Measurements from ENCODE around the gene SLX4IP.
A peak's percentile ranks its signal among the peaks of the same experiment; 100 is the strongest.

Gene SLX4IP

DNA sequence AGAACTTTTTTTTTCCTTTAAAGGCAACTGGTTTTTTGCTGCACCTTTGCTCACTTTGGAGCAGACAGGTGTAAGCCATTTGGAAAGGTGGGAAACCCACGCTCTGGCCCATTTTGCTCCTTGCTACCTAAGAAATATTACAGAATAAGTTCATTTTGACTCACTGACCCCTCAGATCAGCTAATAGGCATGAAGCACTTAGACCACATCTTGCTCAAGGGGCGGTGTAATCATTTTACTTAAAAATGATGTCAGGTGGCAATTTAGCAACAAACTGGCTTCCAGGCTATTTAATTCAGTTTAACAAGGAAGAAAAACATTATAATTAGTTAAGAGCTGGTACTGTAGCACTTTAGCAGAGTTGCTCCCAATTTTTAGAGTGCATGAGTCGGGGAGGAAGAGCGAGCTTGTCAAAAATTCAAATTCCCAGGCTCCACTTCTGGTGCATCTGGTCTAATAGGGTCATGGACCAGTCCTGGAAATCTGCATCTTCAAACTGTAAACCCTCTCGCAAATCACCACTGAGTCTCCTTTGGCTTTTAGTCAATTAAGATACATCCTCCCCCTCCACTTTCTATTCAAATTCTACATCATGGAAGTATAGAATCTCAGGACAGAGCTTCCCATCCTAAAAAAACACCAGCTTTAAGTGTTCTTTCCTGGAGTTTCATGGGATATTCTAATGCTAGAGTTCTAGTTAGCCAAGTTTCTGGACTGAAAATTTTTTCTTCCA lies 200.5 kb downstream of the SLX4IP start:
- H3K9ac ChIP-seq, result no peak overlapping the region
- H3K27me3 ChIP-seq (ENCODE audit: control insufficient read depth, insufficient read depth, low read length), result no peaks in the 10 kb centered on the region
- TF ChIP-seq, protein P1, sequence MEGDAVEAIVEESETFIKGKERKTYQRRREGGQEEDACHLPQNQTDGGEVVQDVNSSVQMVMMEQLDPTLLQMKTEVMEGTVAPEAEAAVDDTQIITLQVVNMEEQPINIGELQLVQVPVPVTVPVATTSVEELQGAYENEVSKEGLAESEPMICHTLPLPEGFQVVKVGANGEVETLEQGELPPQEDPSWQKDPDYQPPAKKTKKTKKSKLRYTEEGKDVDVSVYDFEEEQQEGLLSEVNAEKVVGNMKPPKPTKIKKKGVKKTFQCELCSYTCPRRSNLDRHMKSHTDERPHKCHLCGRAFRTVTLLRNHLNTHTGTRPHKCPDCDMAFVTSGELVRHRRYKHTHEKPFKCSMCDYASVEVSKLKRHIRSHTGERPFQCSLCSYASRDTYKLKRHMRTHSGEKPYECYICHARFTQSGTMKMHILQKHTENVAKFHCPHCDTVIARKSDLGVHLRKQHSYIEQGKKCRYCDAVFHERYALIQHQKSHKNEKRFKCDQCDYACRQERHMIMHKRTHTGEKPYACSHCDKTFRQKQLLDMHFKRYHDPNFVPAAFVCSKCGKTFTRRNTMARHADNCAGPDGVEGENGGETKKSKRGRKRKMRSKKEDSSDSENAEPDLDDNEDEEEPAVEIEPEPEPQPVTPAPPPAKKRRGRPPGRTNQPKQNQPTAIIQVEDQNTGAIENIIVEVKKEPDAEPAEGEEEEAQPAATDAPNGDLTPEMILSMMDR (IDR thresholded peaks at IDR 0.05), result no peak
- H3K4me2 ChIP-seq (ENCODE audit: low read length), result no peak overlapping the region
- peaks cover 24% of the 10 kb centered on the region for H3K4me1 ChIP-seq
- peak overlapping the region; percentile 59 for H3K27ac ChIP-seq
- no peaks in the 10 kb centered on the region for H3K79me2 ChIP-seq
- no peaks in the 10 kb centered on the region for H3K36me3 ChIP-seq (ENCODE audit: control insufficient read depth, insufficient read depth, low read length)
- no peak overlapping the region for H3K4me3 ChIP-seq (ENCODE audit: low read depth, low read length)
- H2AFZ ChIP-seq, result no peak overlapping the region
- H3K9me3 ChIP-seq (ENCODE audit: control insufficient read depth, low read length), result no peaks in the 10 kb centered on the region

DNA sequence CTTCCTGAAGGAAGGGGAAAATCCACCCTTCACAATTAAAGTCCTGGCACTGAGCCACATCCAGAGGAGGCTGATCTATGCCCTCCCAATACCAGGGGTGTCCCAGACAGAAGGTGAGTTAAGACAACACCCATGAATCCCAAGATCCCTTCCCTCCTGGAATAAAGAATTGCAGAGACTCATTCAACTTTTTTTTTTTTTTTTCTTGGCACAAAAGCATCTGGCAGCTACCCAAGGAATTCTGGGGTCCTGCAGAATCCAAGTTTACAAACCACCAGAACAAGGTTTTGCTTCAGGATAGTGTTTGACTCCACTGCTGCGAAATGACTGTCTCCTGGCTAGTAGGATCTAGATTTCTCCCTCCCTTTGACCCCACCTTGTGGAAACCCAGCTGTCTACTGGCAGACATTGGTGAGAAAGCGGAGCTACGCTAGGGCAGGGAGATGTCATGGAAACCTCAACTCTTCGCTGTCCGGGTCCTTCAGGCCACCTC lies 201.3 kb downstream of the SLX4IP start:
- peak overlapping the region; percentile 59 for H3K27ac ChIP-seq
- TF ChIP-seq, protein P1 (IDR thresholded peaks at IDR 0.05), result no peak

DNA sequence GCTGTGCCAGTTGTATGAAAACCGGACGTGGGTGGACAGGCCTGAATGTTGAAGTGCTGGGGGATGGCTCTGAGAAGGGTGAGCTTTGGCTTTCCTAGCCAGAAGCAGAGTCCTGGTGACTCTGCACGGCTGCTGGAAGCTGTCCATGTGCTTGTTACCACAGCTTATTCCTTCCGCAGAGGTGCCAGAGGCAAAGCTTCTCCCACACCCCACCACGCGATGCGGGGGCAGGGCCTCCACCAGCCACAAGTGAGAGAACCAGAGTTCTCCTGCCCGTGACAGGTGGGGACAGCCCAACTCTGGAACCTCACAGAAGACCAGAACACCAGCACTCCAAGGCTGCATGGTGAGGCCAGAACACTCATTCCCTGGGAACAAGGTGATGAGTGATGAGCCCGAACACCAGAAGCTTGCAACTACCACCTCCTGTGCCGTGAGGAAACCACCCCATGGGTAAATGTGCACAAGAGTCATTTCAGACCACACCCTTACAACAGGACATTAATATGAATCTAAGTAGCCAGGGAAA lies 202.0 kb downstream of the SLX4IP start:
- TF ChIP-seq, protein P1 (IDR thresholded peaks at IDR 0.05), result no peak
- Histone ChIP-seq H3K4me3 (ENCODE audit: low read depth, low read length) (no peak overlapping the region), H3K4me1 (peaks cover 27% of the 10 kb centered on the region), H3K4me2 (ENCODE audit: low read length) (no peak overlapping the region), H3K36me3 (ENCODE audit: control insufficient read depth, insufficient read depth, low read length) (no peaks in the 10 kb centered on the region), H3K27ac (peak overlapping the region; percentile 59), H3K9me3 (ENCODE audit: control insufficient read depth, low read length) (no peaks in the 10 kb centered on the region), H3K9ac (no peak overlapping the region), H3K27me3 (ENCODE audit: control insufficient read depth, insufficient read depth, low read length) (no peaks in the 10 kb centered on the region), H3K79me2 (no peaks in the 10 kb centered on the region), H2AFZ (peak overlapping the region; percentile 34)

More for the DNA sequence above, 201.3 kb downstream of the SLX4IP start:
- Histone ChIP-seq H3K79me2 (no peaks in the 10 kb centered on the region), H3K9me3 (ENCODE audit: control insufficient read depth, low read length) (no peaks in the 10 kb centered on the region), H3K4me3 (ENCODE audit: low read depth, low read length) (no peak overlapping the region), H3K36me3 (ENCODE audit: control insufficient read depth, insufficient read depth, low read length) (no peaks in the 10 kb centered on the region), H2AFZ (peak overlapping the region; percentile 34), H3K27me3 (ENCODE audit: control insufficient read depth, insufficient read depth, low read length) (no peaks in the 10 kb centered on the region), H3K9ac (no peak overlapping the region), H3K4me2 (ENCODE audit: low read length) (no peak overlapping the region), H3K4me1 (peaks cover 27% of the 10 kb centered on the region)

DNA sequence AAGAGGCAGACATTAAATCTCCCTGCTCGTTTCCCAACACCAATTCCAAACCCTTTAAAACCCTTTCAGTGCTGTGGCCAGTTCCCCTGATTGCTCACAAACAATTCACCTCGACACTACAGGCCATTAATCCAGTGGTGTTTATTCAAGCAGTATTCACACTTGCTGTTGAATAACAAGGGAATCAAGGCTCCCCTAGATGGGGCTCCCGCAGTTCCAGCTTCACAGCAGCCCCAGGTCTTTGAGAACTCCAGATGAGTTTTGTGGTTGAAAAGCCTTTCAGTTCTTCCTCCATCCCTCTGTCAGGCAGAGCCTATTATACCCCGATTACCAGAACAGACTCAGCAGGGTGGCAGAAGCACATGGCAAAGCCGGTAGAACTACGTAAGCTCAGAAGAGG lies 202.5 kb downstream of the SLX4IP start:
- no peak overlapping the region for H2AFZ ChIP-seq
- H3K9me3 ChIP-seq (ENCODE audit: control insufficient read depth, low read length), result no peaks in the 10 kb centered on the region
- H3K36me3 ChIP-seq (ENCODE audit: control insufficient read depth, insufficient read depth, low read length), result no peaks in the 10 kb centered on the region
- no peak overlapping the region for H3K4me2 ChIP-seq (ENCODE audit: low read length)
- TF ChIP-seq, protein P1 (IDR thresholded peaks at IDR 0.05), result no peak
- H3K4me3 ChIP-seq (ENCODE audit: low read depth, low read length), result no peak overlapping the region
- H3K27me3 ChIP-seq (ENCODE audit: control insufficient read depth, insufficient read depth, low read length), result no peaks in the 10 kb centered on the region
- no peak overlapping the region for H3K27ac ChIP-seq
- H3K79me2 ChIP-seq, result no peaks in the 10 kb centered on the region
- H3K9ac ChIP-seq, result no peak overlapping the region
- peaks cover 27% of the 10 kb centered on the region for H3K4me1 ChIP-seq
